Measurements from ENCODE around the gene DIPK1A. TPM values are rescaled to one million over a fixed set of nuclear protein-coding genes. Genes with fewer than 3 reads are reported as not detected.

DIPK1A gene
- total and polyA plus RNA-seq, 2 donors (not counting 1 experiment from before 2014, with no cell fraction given): 19.7 to 85.7 TPM

- DNase-seq (ENCODE audit: low read depth in 2 of 2): no peak
Observed at GRCh38 chr1:92864131-92864530, 97.1 kb downstream of the DIPK1A start.

DNA sequence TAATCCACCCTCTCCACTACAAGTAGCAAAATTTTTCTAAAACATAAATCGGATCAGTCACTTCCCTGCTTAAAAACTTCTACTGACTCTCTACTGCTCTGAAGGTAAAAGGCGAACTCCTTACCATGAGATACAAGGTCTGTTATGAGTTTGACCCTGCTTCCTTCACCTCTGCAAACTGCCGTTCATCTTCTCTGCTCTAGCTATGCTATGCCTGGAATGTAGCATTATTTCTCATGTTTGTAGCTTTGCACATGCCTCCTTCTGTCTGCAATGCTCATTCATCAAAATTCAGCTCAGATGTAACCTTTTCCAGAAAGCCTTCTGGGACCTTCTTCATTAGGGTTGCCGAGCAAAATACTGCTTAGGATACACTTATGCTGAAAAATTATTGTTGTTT lies 98.7 kb downstream of the DIPK1A start:
- no peaks in the 10 kb centered on the region for H3K36me3 ChIP-seq (ENCODE audit: control insufficient read depth, insufficient read depth, low read length)
- H3K9me3 ChIP-seq (ENCODE audit: control insufficient read depth, insufficient read depth, low read depth, low read length): no peaks in the 10 kb centered on the region
- no peaks in the 10 kb centered on the region for H3K27me3 ChIP-seq (ENCODE audit: control insufficient read depth, insufficient read depth, low read length)
- H4K20me1 ChIP-seq (ENCODE audit: control insufficient read depth, extremely low read depth, insufficient read depth, low read length): no peaks in the 10 kb centered on the region
- H3K9ac ChIP-seq (ENCODE audit: insufficient read depth, low read length): no peak overlapping the region
- H3K4me2 ChIP-seq (ENCODE audit: extremely low read depth, insufficient read depth, low read length): no peak overlapping the region
- H3K4me3 ChIP-seq (replicated peaks in 1 of 4; ENCODE audit: control extremely low read depth in 1 of 4, insufficient read depth in 1 of 4, low read depth in 3 of 4, low read length in 4 of 4): no peak overlapping the region
- no peak for TF ChIP-seq EZH2 (IDR thresholded peaks at IDR 0.05; ENCODE audit: low read length, missing control alignments)
- TF ChIP-seq, protein P1, sequence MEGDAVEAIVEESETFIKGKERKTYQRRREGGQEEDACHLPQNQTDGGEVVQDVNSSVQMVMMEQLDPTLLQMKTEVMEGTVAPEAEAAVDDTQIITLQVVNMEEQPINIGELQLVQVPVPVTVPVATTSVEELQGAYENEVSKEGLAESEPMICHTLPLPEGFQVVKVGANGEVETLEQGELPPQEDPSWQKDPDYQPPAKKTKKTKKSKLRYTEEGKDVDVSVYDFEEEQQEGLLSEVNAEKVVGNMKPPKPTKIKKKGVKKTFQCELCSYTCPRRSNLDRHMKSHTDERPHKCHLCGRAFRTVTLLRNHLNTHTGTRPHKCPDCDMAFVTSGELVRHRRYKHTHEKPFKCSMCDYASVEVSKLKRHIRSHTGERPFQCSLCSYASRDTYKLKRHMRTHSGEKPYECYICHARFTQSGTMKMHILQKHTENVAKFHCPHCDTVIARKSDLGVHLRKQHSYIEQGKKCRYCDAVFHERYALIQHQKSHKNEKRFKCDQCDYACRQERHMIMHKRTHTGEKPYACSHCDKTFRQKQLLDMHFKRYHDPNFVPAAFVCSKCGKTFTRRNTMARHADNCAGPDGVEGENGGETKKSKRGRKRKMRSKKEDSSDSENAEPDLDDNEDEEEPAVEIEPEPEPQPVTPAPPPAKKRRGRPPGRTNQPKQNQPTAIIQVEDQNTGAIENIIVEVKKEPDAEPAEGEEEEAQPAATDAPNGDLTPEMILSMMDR (conservative IDR thresholded peaks at IDR 0.05 in 1 of 2, IDR thresholded peaks at IDR 0.05 in 1 of 2; ENCODE audit: low read depth in 1 of 2, low read length in 2 of 2): no peak
- no peaks in the 10 kb centered on the region for H3K79me2 ChIP-seq (ENCODE audit: control insufficient read depth, insufficient read depth, low read length)
- no peaks in the 10 kb centered on the region for H3K4me1 ChIP-seq (ENCODE audit: control insufficient read depth, extremely low read depth, insufficient read depth, low read length)
- no peak for DNase-seq (ENCODE audit: low read depth in 2 of 2)
- no peak overlapping the region for H3K27ac ChIP-seq (ENCODE audit: insufficient read depth, low read length)
- no peak overlapping the region for H2AFZ ChIP-seq (ENCODE audit: low read length)

More at GRCh38 chr1:92864131-92864530, 97.1 kb downstream of the DIPK1A start:
- H3K4me1 ChIP-seq (ENCODE audit: control insufficient read depth, extremely low read depth, insufficient read depth, low read length): no peaks in the 10 kb centered on the region
- no peaks in the 10 kb centered on the region for H3K9me3 ChIP-seq (ENCODE audit: control insufficient read depth, insufficient read depth, low read depth, low read length)
- H3K36me3 ChIP-seq (ENCODE audit: control insufficient read depth, insufficient read depth, low read length): no peaks in the 10 kb centered on the region
- no peak overlapping the region for H3K4me2 ChIP-seq (ENCODE audit: extremely low read depth, insufficient read depth, low read length)
- H3K79me2 ChIP-seq (ENCODE audit: control insufficient read depth, insufficient read depth, low read length): no peaks in the 10 kb centered on the region
- no peak overlapping the region for H3K4me3 ChIP-seq (replicated peaks in 1 of 4; ENCODE audit: control extremely low read depth in 1 of 4, insufficient read depth in 1 of 4, low read depth in 3 of 4, low read length in 4 of 4)
- no peak overlapping the region for H3K9ac ChIP-seq (ENCODE audit: insufficient read depth, low read length)
- no peaks in the 10 kb centered on the region for H4K20me1 ChIP-seq (ENCODE audit: control insufficient read depth, extremely low read depth, insufficient read depth, low read length)
- H3K27ac ChIP-seq (ENCODE audit: insufficient read depth, low read length): no peak overlapping the region
- no peaks in the 10 kb centered on the region for H3K27me3 ChIP-seq (ENCODE audit: control insufficient read depth, insufficient read depth, low read length)
- H2AFZ ChIP-seq (ENCODE audit: low read length): no peak overlapping the region
- TF ChIP-seq, protein P1 (conservative IDR thresholded peaks at IDR 0.05 in 1 of 2, IDR thresholded peaks at IDR 0.05 in 1 of 2; ENCODE audit: low read depth in 1 of 2, low read length in 2 of 2): no peak
- no peak for TF ChIP-seq EZH2 (IDR thresholded peaks at IDR 0.05; ENCODE audit: low read length, missing control alignments)

DNA sequence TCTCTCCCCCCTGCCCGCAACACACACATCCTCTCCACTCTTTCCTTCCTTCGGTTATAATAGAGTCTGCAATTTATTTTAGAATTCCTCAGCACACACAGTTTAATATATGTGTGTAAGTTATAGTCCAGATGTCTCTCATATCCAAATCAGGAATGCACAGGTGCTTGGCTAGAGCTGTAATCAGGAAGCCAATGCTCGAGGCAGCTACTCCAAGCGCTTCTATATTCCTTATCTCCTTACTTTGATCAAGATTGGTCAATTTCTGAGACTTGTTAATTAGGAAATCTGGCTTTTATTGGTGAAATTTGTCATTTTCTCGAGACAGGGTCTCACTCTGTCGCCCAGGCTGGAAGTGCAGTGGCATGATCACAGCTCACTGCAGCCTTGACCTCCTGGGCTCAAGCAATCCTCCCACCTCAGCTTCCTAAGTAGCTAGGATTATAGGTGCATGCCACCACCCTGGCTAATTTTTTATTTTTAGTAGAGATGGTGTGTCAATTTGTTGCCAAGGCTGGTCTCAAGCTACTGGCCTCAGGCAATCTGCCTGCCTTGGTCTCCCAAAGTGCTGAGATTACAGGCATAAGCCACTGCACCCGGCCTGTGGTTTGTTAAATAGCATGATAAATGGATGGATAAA lies 101.7 kb downstream of the DIPK1A start:
- Histone ChIP-seq H4K20me1 (ENCODE audit: control insufficient read depth, extremely low read depth, insufficient read depth, low read length) (no peaks in the 10 kb centered on the region), H3K36me3 (ENCODE audit: control insufficient read depth, insufficient read depth, low read length) (no peaks in the 10 kb centered on the region), H3K27ac (ENCODE audit: insufficient read depth, low read length) (no peak overlapping the region), H3K4me3 (replicated peaks in 1 of 4; ENCODE audit: control extremely low read depth in 1 of 4, insufficient read depth in 1 of 4, low read depth in 3 of 4, low read length in 4 of 4) (no peak overlapping the region), H2AFZ (ENCODE audit: low read length) (no peak overlapping the region), H3K9ac (ENCODE audit: insufficient read depth, low read length) (no peak overlapping the region), H3K4me1 (ENCODE audit: control insufficient read depth, extremely low read depth, insufficient read depth, low read length) (no peaks in the 10 kb centered on the region), H3K79me2 (ENCODE audit: control insufficient read depth, insufficient read depth, low read length) (no peaks in the 10 kb centered on the region), H3K27me3 (ENCODE audit: control insufficient read depth, insufficient read depth, low read length) (no peaks in the 10 kb centered on the region), H3K4me2 (ENCODE audit: extremely low read depth, insufficient read depth, low read length) (no peak overlapping the region), H3K9me3 (ENCODE audit: control insufficient read depth, insufficient read depth, low read depth, low read length) (no peaks in the 10 kb centered on the region)
- TF ChIP-seq, protein P1 (conservative IDR thresholded peaks at IDR 0.05 in 1 of 2, IDR thresholded peaks at IDR 0.05 in 1 of 2; ENCODE audit: low read depth in 1 of 2, low read length in 2 of 2): no peak
- TF ChIP-seq EZH2 (IDR thresholded peaks at IDR 0.05; ENCODE audit: low read length, missing control alignments): no peak
- DNase-seq (ENCODE audit: low read depth in 2 of 2): no peak

Measured in fibroblast of lung (primary cell).